ENCODE data around the gene SPINT3. TPM values are rescaled to one million over a fixed set of nuclear protein-coding genes. Genes with fewer than 3 reads are reported as not detected.

SPINT3 gene
- total RNA-seq, 4 donors from 2014 or later = not detected

DNA sequence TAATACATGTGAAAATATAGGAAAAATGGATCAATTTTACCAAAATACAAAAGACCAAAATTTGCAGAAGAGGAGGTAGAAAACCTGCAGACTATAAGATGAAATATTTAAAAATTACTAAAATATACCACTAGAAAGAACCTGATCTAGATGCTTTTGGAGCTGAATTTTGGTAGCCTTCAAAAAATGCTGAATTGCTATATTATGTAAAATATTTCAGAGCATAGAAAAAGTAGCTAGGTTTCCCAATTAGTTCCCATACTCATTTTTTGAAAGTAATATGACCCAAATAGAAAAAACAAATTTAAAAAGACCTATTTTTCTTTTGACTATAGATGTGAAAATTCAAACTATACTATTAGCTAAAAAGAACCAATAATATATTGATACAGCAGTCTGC, 35.3 kb upstream of the SPINT3 start:
- no peaks in the 10 kb centered on the region for H3K36me3 ChIP-seq
- H3K9me3 ChIP-seq = peaks cover 0 to 5% (median 0%) of the 10 kb centered on the region in 4 donors
- intact Hi-C loops (cut with DNase I) = no loop called here
- H3K27me3 ChIP-seq = peaks cover 0 to 4% (median 0%) of the 10 kb centered on the region in 4 donors
- no peak for TF ChIP-seq EP300 (IDR thresholded peaks at IDR 0.05)
- no peak for TF ChIP-seq POLR2AphosphoS5 (IDR thresholded peaks at IDR 0.05)
- no peak for TF ChIP-seq POLR2A (IDR thresholded peaks at IDR 0.05; ENCODE audit: low read depth)
- TF ChIP-seq, protein P1, sequence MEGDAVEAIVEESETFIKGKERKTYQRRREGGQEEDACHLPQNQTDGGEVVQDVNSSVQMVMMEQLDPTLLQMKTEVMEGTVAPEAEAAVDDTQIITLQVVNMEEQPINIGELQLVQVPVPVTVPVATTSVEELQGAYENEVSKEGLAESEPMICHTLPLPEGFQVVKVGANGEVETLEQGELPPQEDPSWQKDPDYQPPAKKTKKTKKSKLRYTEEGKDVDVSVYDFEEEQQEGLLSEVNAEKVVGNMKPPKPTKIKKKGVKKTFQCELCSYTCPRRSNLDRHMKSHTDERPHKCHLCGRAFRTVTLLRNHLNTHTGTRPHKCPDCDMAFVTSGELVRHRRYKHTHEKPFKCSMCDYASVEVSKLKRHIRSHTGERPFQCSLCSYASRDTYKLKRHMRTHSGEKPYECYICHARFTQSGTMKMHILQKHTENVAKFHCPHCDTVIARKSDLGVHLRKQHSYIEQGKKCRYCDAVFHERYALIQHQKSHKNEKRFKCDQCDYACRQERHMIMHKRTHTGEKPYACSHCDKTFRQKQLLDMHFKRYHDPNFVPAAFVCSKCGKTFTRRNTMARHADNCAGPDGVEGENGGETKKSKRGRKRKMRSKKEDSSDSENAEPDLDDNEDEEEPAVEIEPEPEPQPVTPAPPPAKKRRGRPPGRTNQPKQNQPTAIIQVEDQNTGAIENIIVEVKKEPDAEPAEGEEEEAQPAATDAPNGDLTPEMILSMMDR (IDR thresholded peaks at IDR 0.05) = no peak
- no peak overlapping the region for H3K27ac ChIP-seq (replicated peaks in 1 of 4)
- no peak overlapping the region for H3K4me3 ChIP-seq
- no peak for DNase-seq (ENCODE audit: extremely low spot score)
- no peaks in the 10 kb centered on the region for H3K4me1 ChIP-seq

DNA sequence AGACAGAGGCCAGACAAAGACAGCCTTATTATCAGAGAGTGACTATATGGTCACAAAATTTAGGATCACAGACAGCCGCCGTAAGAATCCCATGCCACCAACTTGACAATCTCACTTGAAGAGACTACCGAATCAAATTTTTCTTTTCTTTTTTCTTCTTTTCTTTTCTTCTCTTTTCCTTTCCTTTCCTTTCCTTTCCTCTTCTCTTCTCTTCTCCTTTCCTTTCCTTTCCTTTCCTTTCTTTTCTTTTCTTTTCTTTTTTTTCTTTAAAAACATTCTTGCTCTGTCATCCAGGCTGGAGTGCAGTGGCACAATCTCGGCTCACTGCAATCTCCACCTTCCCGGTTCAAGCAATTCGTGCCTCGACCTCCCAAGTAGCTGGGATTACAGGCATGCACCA, 33.0 kb upstream of the SPINT3 start:
- TF ChIP-seq POLR2AphosphoS5 (IDR thresholded peaks at IDR 0.05) = no peak
- TF ChIP-seq, protein P1 (IDR thresholded peaks at IDR 0.05) = no peak
- no peak for TF ChIP-seq EP300 (IDR thresholded peaks at IDR 0.05)
- intact Hi-C loops (cut with DNase I) = loop anchor here (5.0 kb wide), 1 partner anchor 224 kb away; no protein-coding TSS in a partner anchor
- Histone ChIP-seq H3K4me1 (no peaks in the 10 kb centered on the region), H3K27me3 (peaks cover 0 to 7% (median 0%) of the 10 kb centered on the region in 4 donors), H3K36me3 (no peaks in the 10 kb centered on the region), H3K9me3 (peaks cover 0 to 5% (median 0%) of the 10 kb centered on the region in 4 donors), H3K4me3 (no peak overlapping the region), H3K27ac (replicated peaks in 1 of 4) (no peak overlapping the region)
- no peak for DNase-seq (ENCODE audit: extremely low spot score)
- 91% methylated on average over 7 of the region's 7 CpGs for WGBS

DNA sequence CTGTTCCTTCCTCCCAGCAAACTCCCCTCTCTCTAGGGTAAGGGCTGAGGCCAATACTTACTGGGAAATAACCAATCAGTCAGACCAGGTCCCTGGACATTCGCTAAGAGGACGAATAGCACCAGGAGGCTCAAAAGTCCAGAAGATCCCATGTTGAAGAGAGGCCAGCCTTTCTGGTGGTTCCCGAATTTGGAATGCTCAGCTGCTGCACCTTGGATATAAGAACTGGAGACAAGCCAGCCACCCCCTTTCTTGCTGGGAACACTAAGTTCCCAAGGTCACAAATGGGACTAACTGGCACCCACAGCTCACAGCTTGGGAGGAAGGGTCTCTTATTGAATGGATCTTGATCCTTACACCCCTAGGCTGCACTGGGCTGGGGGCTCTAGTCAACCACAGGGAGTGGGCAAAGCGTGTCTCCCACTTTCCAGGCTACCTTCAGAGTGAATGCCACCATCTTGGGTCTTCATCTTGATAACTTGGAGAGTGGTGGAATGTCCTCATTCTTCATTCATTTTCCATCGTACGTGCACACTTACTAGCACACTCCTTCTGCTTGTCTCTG, 31.9 kb upstream of the SPINT3 start, which contains the start of gene EPPIN:
Gene EPPIN, minus strand, starts transcription at position 196 of the 565 bp plus-strand sequence. Its CDS starts 44 bp downstream, at position 152.
- H3K36me3 ChIP-seq = no peaks in the 10 kb centered on the region
- H3K4me3 ChIP-seq = no peak within 1 kb of the TSS
- H3K27ac ChIP-seq (replicated peaks in 1 of 4) = no peak within 1 kb of the TSS
- no peaks in the 10 kb centered on the region for H3K4me1 ChIP-seq
- H3K27me3 ChIP-seq = peaks cover 0 to 7% (median 0%) of the 10 kb centered on the region in 4 donors
- TF ChIP-seq POLR2A (IDR thresholded peaks at IDR 0.05; ENCODE audit: low read depth) (no peak), EP300 (IDR thresholded peaks at IDR 0.05) (no peak), POLR2AphosphoS5 (IDR thresholded peaks at IDR 0.05) (no peak)
- TF ChIP-seq, protein P1 (IDR thresholded peaks at IDR 0.05) = no peak
- peak; percentile 83 for DNase-seq (ENCODE audit: extremely low spot score)
- WGBS = 85% methylated on average over 4 of the region's 6 CpGs
- intact Hi-C loops (cut with DNase I) = loop anchor here (5.0 kb wide), 1 partner anchor 225 kb away; no protein-coding TSS in a partner anchor
- peaks cover 0 to 5% (median 0%) of the 10 kb centered on the region in 4 donors for H3K9me3 ChIP-seq

DNA sequence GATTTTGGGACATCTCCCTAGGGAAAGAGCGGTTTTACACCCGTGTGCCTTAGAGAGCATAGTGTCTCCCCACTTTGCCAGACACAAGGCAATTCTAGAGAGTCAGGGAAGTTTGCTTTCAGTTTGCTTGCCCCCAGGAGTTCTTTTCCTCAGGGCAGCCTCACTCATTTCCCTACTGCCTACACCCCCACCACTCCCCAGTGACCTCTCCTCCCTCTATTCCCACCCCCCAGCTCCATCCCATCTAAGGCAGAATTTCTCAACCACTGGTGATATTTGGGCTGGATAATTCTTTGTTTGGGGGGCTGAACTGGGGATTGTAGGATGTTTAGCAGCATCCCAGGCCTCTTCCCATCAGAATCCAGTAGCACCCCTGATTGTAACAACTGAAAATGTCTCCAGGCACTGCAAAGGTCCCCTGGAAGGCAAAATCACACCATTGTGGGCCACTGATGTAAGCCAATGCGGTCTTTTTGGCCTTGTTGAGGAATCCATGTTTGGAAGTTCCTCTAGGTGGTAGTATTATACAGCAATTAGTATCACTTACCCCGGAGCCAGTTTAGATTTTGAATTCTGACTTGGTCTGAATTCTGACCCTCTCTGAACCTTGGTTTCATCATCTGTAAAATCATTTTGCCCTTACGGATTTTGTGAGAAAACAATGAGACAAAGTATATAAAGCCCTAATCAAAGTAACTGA, 30.5 kb upstream of the SPINT3 start:
- peaks cover 0 to under 1% (median 0%) of the 10 kb centered on the region in 4 donors for H3K9me3 ChIP-seq
- no peaks in the 10 kb centered on the region for H3K36me3 ChIP-seq
- DNase-seq (ENCODE audit: extremely low spot score) = peak; percentile 55
- peaks cover 0 to 12% (median 0%) of the 10 kb centered on the region in 4 donors for H3K27me3 ChIP-seq
- H3K4me3 ChIP-seq = no peak overlapping the region
- H3K27ac ChIP-seq (replicated peaks in 1 of 4) = no peak overlapping the region
- TF ChIP-seq POLR2A (IDR thresholded peaks at IDR 0.05; ENCODE audit: low read depth) = no peak
- TF ChIP-seq, protein P1 (IDR thresholded peaks at IDR 0.05) = peak in 2 of 3 experiments; percentile 33 to 42
- 34% methylated on average over 5 of the region's 5 CpGs for WGBS
- intact Hi-C loops (cut with DNase I) = loop anchor here (5.0 kb wide), 1 partner anchor 226 kb away; no protein-coding TSS in a partner anchor
- no peaks in the 10 kb centered on the region for H3K4me1 ChIP-seq

All from esophagus muscularis mucosa (tissue), 4 donors.